ENCODE data around the gene KIDINS220.

KIDINS220 gene

GRCh38 chr2:8822218-8822617 is 15.2 kb downstream of the KIDINS220 start:
- DNase-seq (ENCODE audit: low spot score): no peak
- no peak for TF ChIP-seq CTCF (IDR thresholded peaks at IDR 0.05; ENCODE audit: extremely low read depth, missing control alignments)

GRCh38 chr2:8821276-8822217 is 15.9 kb downstream of the KIDINS220 start:
- TF ChIP-seq CTCF (IDR thresholded peaks at IDR 0.05; ENCODE audit: extremely low read depth, missing control alignments): no peak
- DNase-seq (ENCODE audit: low spot score): no peak

- no peak for TF ChIP-seq CTCF (IDR thresholded peaks at IDR 0.05; ENCODE audit: extremely low read depth, missing control alignments)
- no peak for DNase-seq (ENCODE audit: low spot score)
Measured at GRCh38 chr2:8819948-8820347, 17.5 kb downstream of the KIDINS220 start.

GRCh38 chr2:8819194-8819593 is 18.2 kb downstream of the KIDINS220 start:
- no peak for DNase-seq (ENCODE audit: low spot score)
- no peak for TF ChIP-seq CTCF (IDR thresholded peaks at IDR 0.05; ENCODE audit: extremely low read depth, missing control alignments)

GRCh38 chr2:8817221-8817620 is 20.2 kb downstream of the KIDINS220 start:
- no peak for DNase-seq (ENCODE audit: low spot score)
- no peak for TF ChIP-seq CTCF (IDR thresholded peaks at IDR 0.05; ENCODE audit: extremely low read depth, missing control alignments)

- no peak for DNase-seq (ENCODE audit: low spot score)
- no peak for TF ChIP-seq CTCF (IDR thresholded peaks at IDR 0.05; ENCODE audit: extremely low read depth, missing control alignments)
Measured at GRCh38 chr2:8806885-8807704, 30.3 kb downstream of the KIDINS220 start.

Measured in GM20000 (cell line).